ENCODE data around the gene SLC25A39.
"Not testable (repeated sequence)": the region's sequence is repeated elsewhere in the genome, so short reads cannot be mapped to it uniquely, and the experiment has no call there.

DNA sequence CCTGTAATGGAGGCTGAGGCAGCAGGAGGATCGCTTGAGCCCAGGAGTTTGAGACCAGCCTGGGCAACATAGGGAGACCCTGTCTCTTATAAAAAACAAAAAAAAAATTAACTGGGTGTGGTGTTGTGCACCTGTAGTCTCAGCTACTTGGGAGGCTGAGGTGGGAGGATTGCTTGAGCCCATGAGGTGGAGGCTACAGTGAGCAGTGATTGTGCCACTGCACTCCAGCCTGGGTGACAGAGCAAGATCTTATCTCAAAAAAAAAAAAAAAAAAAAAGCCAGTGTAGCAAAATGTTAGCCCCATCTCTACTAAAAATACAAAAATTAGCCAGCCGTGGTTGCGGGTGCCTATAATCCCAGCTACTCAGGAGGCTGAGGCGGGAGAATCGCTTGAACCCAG lies 5.6 kb upstream of the SLC25A39 start:
- TF ChIP-seq, protein P1, sequence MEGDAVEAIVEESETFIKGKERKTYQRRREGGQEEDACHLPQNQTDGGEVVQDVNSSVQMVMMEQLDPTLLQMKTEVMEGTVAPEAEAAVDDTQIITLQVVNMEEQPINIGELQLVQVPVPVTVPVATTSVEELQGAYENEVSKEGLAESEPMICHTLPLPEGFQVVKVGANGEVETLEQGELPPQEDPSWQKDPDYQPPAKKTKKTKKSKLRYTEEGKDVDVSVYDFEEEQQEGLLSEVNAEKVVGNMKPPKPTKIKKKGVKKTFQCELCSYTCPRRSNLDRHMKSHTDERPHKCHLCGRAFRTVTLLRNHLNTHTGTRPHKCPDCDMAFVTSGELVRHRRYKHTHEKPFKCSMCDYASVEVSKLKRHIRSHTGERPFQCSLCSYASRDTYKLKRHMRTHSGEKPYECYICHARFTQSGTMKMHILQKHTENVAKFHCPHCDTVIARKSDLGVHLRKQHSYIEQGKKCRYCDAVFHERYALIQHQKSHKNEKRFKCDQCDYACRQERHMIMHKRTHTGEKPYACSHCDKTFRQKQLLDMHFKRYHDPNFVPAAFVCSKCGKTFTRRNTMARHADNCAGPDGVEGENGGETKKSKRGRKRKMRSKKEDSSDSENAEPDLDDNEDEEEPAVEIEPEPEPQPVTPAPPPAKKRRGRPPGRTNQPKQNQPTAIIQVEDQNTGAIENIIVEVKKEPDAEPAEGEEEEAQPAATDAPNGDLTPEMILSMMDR (conservative IDR thresholded peaks at IDR 0.05) = not testable (repeated sequence)
- TF ChIP-seq EZH2 (IDR thresholded peaks at IDR 0.05; ENCODE audit: low read depth) = not testable (repeated sequence)

All from PC-9 (cell line).